Activated CD4-positive, CD25-positive, alpha-beta regulatory T cell treated with anti-CD3 and anti-CD28 coated beads, Interleukin-2, amount 50 U/mL, for 16 hours (primary cell): ENCODE results near the gene TCAP.
A peak's percentile ranks its signal among the peaks of the same experiment; 100 is the strongest.

Experiments used
- DNase-seq: peaks from one replicate; pipeline ENCODE4 v3.0.0-alpha.2; 2020; ENCODE audit warnings: low read depth, low spot score

The TCAP gene

GRCh38 chr17:39650121-39650579 lies 15.0 kb upstream of the TCAP start:
- DNase-seq: no peak

GRCh38 chr17:39651923-39652586 lies 13.1 kb upstream of the TCAP start:
- DNase-seq: no peak

- DNase-seq: no peak
Observed at GRCh38 chr17:39652587-39653315, 12.4 kb upstream of the TCAP start.

GRCh38 chr17:39653316-39653661 lies 11.9 kb upstream of the TCAP start:
- DNase-seq: no peak

- peak; percentile 63 for DNase-seq
Observed at GRCh38 chr17:39653662-39654331, 11.4 kb upstream of the TCAP start.

GRCh38 chr17:39655105-39655504 lies 10.0 kb upstream of the TCAP start:
- no peak for DNase-seq

GRCh38 chr17:39658346-39658745 lies 6.8 kb upstream of the TCAP start:
- DNase-seq: no peak

- DNase-seq: no peak
Observed at GRCh38 chr17:39658760-39659159, 6.4 kb upstream of the TCAP start.

GRCh38 chr17:39659279-39660010 lies 5.7 kb upstream of the TCAP start:
- no peak for DNase-seq

GRCh38 chr17:39660011-39660360 lies 5.2 kb upstream of the TCAP start:
- DNase-seq: no peak

- DNase-seq: no peak
Observed at GRCh38 chr17:39660397-39661385, 4.5 kb upstream of the TCAP start.

GRCh38 chr17:39661744-39662541 lies 3.2 kb upstream of the TCAP start:
- no peak for DNase-seq

- no peak for DNase-seq
Observed at GRCh38 chr17:39662551-39663339, 2.4 kb upstream of the TCAP start.

GRCh38 chr17:39663340-39663687 lies 1.8 kb upstream of the TCAP start:
- DNase-seq: no peak

- DNase-seq: no peak
Observed at GRCh38 chr17:39663688-39664580, 1.2 kb upstream of the TCAP start.

- DNase-seq: no peak
Observed at GRCh38 chr17:39665642-39666224, 584 bp downstream of the TCAP start.

GRCh38 chr17:39666231-39666600 lies 1.1 kb downstream of the TCAP start:
- DNase-seq: no peak

GRCh38 chr17:39666601-39667261 lies 1.6 kb downstream of the TCAP start:
- DNase-seq: no peak
